ENCODE data around the gene CIAPIN1. TPM values are rescaled to one million over a fixed set of nuclear protein-coding genes. Genes with fewer than 3 reads are reported as not detected.

Gene CIAPIN1
- total RNA-seq, 1 experiment from 2014 or later, result 82.8 TPM

DNA sequence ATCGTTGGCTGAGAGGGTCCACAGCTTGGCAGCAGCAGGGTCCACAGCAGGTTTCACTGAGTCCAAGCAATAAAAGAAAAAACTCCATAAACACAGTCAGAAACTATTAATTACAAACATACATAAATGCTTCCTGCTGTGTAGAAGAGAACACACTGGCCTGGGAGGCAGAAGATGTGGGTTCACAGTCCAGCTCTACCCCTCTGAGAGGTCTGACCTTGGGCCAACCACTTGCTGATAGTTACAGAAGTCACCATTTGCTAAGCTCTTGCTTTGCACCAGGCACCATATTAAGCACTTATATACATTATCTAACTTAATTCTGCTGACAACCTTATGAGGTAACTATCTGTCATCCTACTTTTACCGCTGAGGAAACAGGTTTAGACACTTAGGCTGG, 14.7 kb downstream of the CIAPIN1 start:
- no peaks in the 10 kb centered on the region for H3K23me2 ChIP-seq (ENCODE audit: insufficient read length, low read depth, low read length, poor library complexity, severe bottlenecking)

More for the DNA sequence above, 14.7 kb downstream of the CIAPIN1 start:
- H3K79me2 ChIP-seq (ENCODE audit: insufficient read depth, low read length), result no peaks in the 10 kb centered on the region
- H3K9me3 Mint-ChIP-seq, result no peaks in the 10 kb centered on the region
- H3K23ac ChIP-seq (ENCODE audit: insufficient read length, low read depth, low read length), result no peak overlapping the region
- H4K5ac ChIP-seq (ENCODE audit: insufficient read length, low read depth, low read length), result no peak overlapping the region
- H3K27ac Mint-ChIP-seq, result no peak overlapping the region
- no peak overlapping the region for H3K27ac ChIP-seq (ENCODE audit: insufficient read length, low read depth, low read length)
- H3K14ac ChIP-seq (ENCODE audit: insufficient read depth, low read length), result no peak overlapping the region
- DNase-seq, result no peak
- no peak overlapping the region for H2BK20ac ChIP-seq (ENCODE audit: low read depth, low read length, poor library complexity, severe bottlenecking)
- H3K4ac ChIP-seq (ENCODE audit: low read depth, low read length), result no peak overlapping the region
- no peak overlapping the region for H3K4me3 Mint-ChIP-seq
- H3K4me1 ChIP-seq (ENCODE audit: insufficient read depth, low read length), result no peaks in the 10 kb centered on the region
- H3K27me3 ChIP-seq (ENCODE audit: insufficient read depth, low read length), result no peaks in the 10 kb centered on the region; the same call in 1 of the 2 replicates
- H2BK15ac ChIP-seq (ENCODE audit: low read depth, low read length), result no peak overlapping the region
- no peaks in the 10 kb centered on the region for H4K20me1 ChIP-seq (ENCODE audit: control insufficient read depth, insufficient read depth, insufficient read length)
- H2BK12ac ChIP-seq (ENCODE audit: insufficient read length, low read depth, low read length), result no peak overlapping the region
- no peak overlapping the region for H2AFZ ChIP-seq (ENCODE audit: low read length)
- no peak overlapping the region for H4K8ac ChIP-seq (replicated peaks; ENCODE audit: insufficient read length, low read depth, low read length)
- H3K79me1 ChIP-seq (ENCODE audit: insufficient read depth, low read depth, low read length, poor library complexity, severe bottlenecking), result no peaks in the 10 kb centered on the region
- WGBS (ENCODE audit: extremely low coverage, insufficient read length, low lambda C conversion rate), result no CpG with 5 or more reads among the region's 2 CpGs
- peaks cover 46 to 83% (median 79%) of the 10 kb centered on the region in 3 experiments for H3K36me3 Mint-ChIP-seq (ENCODE audit: insufficient read depth in 1 of 3, low read depth in 3 of 3)
- H3K18ac ChIP-seq (ENCODE audit: insufficient read length, low read depth, low read length), result no peak overlapping the region
- H2BK120ac ChIP-seq (ENCODE audit: low read depth, low read length, poor library complexity, severe bottlenecking), result no peak overlapping the region
- no peak overlapping the region for H2BK5ac ChIP-seq (ENCODE audit: insufficient read length, low read length)
- TF ChIP-seq, protein P1, sequence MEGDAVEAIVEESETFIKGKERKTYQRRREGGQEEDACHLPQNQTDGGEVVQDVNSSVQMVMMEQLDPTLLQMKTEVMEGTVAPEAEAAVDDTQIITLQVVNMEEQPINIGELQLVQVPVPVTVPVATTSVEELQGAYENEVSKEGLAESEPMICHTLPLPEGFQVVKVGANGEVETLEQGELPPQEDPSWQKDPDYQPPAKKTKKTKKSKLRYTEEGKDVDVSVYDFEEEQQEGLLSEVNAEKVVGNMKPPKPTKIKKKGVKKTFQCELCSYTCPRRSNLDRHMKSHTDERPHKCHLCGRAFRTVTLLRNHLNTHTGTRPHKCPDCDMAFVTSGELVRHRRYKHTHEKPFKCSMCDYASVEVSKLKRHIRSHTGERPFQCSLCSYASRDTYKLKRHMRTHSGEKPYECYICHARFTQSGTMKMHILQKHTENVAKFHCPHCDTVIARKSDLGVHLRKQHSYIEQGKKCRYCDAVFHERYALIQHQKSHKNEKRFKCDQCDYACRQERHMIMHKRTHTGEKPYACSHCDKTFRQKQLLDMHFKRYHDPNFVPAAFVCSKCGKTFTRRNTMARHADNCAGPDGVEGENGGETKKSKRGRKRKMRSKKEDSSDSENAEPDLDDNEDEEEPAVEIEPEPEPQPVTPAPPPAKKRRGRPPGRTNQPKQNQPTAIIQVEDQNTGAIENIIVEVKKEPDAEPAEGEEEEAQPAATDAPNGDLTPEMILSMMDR (conservative IDR thresholded peaks at IDR 0.05), result no peak
- no peaks in the 10 kb centered on the region for H3K27me3 Mint-ChIP-seq (ENCODE audit: low read depth)
- H2AK5ac ChIP-seq (ENCODE audit: insufficient read length, low read length), result no peak overlapping the region
- H3K56ac ChIP-seq (ENCODE audit: insufficient read length, low read depth, low read length), result no peak overlapping the region
- H3T11ph ChIP-seq (ENCODE audit: low read length), result no peak overlapping the region
- no peak overlapping the region for H3K4me2 ChIP-seq (ENCODE audit: insufficient read depth, insufficient read length, low read length)
- no peaks in the 10 kb centered on the region for H3K9me3 ChIP-seq (ENCODE audit: control insufficient read depth, low read depth, low read length)
- no peak overlapping the region for H3K9ac ChIP-seq (ENCODE audit: extremely low read depth, insufficient read length, low read length)
- no peak overlapping the region for H4K91ac ChIP-seq (ENCODE audit: insufficient read length, low read depth, low read length)
- H3K4me1 Mint-ChIP-seq, result no peaks in the 10 kb centered on the region

All from H9 (cell line).